GM10248 (cell line): ENCODE data around the gene FBXO33.

ENCODE experiments used
- CTCF ChIA-PET: fragments of 300-600 bp; sonication (Branson Sonifier 250); formaldehyde crosslinking; extraction: SDS; loops from one replicate; lab custom pipeline; 2021; ENCODE audit warnings: antibody characterized with exemption; lab: Yijun Ruan, JAX
- POLR2A ChIA-PET: fragments of 350-650 bp; sonication (Branson Sonifier 250); formaldehyde crosslinking; extraction: SDS; loops from one replicate; lab custom pipeline; 2020; ENCODE audit warnings: antibody characterized with exemption; lab: Yijun Ruan, JAX
- DNase-seq: peaks from one replicate; pipeline ENCODE4 v3.0.0; 2012; ENCODE audit errors: extremely low spot score
- TF ChIP-seq, protein P1 (sequence below): IDR thresholded peaks from 2 replicates; pipeline ENCODE4 v1.5.1; 2012; ENCODE audit warnings: mild to moderate bottlenecking, low read depth; ENCODE audit errors: extremely low read depth, missing control alignments, control extremely low read depth

FBXO33 gene

DNA sequence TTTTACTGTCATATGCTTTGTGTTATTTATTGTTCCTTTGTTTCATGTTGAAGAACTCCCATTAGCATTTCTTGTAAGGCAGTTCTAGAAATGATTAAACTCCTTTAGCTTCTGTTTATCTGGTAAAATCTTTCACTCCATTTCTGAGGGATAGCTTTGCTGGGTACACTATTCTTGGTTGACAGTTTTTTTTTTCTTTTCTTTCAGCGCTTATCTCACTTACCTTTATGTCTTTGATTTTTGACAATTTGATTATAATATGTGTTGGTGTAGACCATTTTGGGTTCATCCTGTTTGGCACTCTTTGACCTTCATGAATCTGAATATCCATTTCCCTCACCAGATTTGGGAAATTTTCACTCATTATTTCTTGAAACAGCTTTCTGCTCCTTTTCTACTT is 16.2 kb downstream of the FBXO33 start:
- TF ChIP-seq, protein P1, sequence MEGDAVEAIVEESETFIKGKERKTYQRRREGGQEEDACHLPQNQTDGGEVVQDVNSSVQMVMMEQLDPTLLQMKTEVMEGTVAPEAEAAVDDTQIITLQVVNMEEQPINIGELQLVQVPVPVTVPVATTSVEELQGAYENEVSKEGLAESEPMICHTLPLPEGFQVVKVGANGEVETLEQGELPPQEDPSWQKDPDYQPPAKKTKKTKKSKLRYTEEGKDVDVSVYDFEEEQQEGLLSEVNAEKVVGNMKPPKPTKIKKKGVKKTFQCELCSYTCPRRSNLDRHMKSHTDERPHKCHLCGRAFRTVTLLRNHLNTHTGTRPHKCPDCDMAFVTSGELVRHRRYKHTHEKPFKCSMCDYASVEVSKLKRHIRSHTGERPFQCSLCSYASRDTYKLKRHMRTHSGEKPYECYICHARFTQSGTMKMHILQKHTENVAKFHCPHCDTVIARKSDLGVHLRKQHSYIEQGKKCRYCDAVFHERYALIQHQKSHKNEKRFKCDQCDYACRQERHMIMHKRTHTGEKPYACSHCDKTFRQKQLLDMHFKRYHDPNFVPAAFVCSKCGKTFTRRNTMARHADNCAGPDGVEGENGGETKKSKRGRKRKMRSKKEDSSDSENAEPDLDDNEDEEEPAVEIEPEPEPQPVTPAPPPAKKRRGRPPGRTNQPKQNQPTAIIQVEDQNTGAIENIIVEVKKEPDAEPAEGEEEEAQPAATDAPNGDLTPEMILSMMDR, result no peak
- CTCF ChIA-PET, result interaction anchor here (0.8 kb wide), 1 partner anchor 11 kb away, joined by 3 read pairs; no protein-coding TSS in a partner anchor
- POLR2A ChIA-PET, result no interaction called here
- DNase-seq, result no peak

DNA sequence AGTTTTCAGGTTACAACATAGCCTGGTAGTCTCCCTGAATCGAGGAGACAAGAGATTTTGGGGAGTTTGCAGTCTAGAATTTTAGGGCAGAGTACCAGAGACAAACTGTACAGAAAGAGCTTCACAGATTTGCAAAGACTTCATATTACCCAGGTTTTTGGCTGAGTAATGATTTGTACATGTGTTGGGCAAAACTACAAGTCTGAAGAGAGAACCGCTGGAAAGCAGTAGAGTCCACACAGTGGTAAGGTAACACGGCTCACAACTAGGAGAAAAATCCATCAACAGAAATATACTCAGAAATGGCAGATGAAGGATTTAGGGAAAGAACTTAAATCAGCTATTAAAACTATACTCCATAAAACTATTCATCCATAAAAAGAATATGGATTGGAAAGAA is 25.7 kb downstream of the FBXO33 start:
- TF ChIP-seq, protein P1, result no peak
- CTCF ChIA-PET, result no interaction called here
- DNase-seq, result no peak
- POLR2A ChIA-PET, result no interaction called here

DNA sequence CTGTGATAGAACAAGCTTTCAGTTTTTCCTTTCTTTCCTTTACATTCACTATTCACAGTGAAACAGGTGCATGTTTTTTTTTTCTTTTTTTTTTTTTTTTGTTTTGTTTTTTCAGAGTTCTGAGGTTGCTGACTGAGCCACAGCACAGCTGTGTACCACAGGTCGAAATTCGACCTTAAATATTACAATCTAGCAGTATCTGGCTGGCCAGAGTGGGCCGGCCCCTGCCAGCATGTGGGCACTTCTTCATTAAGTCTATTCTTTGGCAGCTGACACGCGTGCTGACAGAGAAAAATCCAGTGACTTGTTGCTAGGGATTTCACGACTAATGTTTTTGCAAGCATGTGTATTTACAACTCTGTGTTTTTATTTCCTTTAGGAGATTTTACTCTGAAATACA is 33.9 kb downstream of the FBXO33 start:
- POLR2A ChIA-PET, result no interaction called here
- no peak for DNase-seq
- CTCF ChIA-PET, result interaction anchor here (1.4 to 2.3 kb wide), 2 partner anchors 14 to 28 kb away, joined by 4 to 11 read pairs; no protein-coding TSS in a partner anchor
- TF ChIP-seq, protein P1, result no peak

DNA sequence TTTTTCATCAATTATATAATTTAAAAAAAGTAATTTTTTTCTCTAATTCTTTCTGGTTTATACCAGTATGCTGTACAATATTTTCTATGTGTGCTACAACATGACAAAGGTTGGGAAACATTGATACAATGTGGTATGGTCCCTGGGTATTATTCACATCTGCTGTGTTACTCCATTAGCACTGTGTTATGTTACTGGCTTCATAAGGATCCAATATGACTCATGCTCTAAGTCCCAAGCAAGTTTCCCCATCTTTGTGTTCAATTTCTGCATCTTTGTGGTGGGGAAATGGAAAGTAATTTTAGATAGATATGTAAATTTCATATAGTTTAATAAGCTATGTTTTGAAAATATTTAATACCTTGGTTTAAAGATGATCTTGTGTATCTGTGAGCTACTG is 35.8 kb downstream of the FBXO33 start:
- ChIA-PET POLR2A (no interaction called here), CTCF (interaction anchor here (0.9 to 2.3 kb wide), 4 partner anchors 9 to 30 kb away, joined by 3 to 11 read pairs (median 4); no protein-coding TSS in a partner anchor)
- no peak for DNase-seq
- TF ChIP-seq, protein P1, result no peak

DNA sequence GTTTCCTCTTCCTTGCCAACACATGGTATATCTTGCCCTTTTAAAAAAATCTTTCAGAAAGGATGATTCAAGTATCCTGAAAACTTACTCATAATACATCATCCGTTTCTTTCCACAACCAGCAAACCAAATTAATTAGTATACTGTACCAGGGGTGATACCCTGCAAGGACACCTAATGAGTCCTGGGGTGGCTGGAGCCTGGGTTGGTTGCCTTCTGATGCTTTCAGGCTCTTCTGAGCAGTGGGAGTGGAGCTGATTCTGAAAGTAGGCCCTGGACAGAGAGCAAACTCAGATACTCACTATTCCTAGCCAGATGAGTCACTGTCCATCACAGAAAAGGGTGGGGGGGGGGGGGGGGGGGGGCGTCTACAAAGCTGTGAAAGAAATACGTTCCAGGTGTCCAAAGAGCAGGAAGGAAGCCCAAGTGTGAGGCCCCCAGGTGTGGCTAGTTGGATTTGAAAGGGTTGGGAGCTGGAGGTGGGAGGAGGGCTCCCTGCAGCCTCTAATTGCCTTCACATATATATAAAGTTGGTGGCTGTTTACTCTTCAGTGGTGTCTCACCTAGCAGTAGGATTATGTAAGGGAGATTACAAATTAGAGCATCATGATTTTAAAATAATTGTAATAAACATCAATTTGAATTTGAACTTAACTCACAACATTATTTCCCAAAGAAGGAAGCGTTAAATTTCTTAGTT is 36.5 kb downstream of the FBXO33 start:
- POLR2A ChIA-PET, result no interaction called here
- no peak for DNase-seq
- CTCF ChIA-PET, result interaction anchor here (1.0 to 2.3 kb wide), 3 partner anchors 8 to 31 kb away, joined by 3 to 6 read pairs (median 5); no protein-coding TSS in a partner anchor
- TF ChIP-seq, protein P1, result no peak

DNA sequence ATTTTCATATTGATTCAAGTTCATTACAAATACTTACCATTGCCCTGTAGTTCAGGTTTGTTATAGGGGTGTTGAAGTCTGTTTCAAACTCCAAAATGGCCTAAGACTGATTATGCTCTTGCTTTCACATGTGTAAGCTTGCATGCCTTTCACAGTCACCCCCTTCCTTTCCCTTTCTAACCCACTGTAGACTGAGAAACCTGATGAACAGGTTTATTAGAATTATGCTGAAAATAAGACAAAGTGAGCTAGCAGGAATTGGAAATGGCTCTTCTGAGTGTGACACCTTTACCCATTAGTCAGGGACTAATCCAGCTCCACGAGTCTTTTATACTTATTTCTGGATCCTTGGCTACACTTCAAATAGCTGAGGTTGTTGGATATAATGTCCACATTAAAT is 38.9 kb downstream of the FBXO33 start:
- ChIA-PET CTCF (interaction anchor here (1.0 to 4.4 kb wide), 5 partner anchors 10 to 162 kb away, joined by 3 to 19 read pairs (median 5); no protein-coding TSS in a partner anchor), POLR2A (no interaction called here)
- TF ChIP-seq, protein P1, result no peak
- DNase-seq, result no peak
